HepG2 (cell line): ENCODE measurements around the gene RNF5. TPM values are rescaled to one million over a fixed set of nuclear protein-coding genes. Genes with fewer than 3 reads are reported as not detected.

Source experiments
- DNMT3B ChIP-seq: conservative IDR thresholded peaks from 2 replicates; pipeline ENCODE4 v1.6.1; 2016; ENCODE audit warnings: missing biosample characterization, control low read depth
- NFYB ChIP-seq: sonication (generic); formaldehyde crosslinking; IDR thresholded peaks from 2 replicates; pipeline ENCODE4 v1.4.0; 2020; ENCODE audit warnings: missing genetic modification reagents
- PITX1 ChIP-seq: sonication (generic); formaldehyde crosslinking; IDR thresholded peaks from 2 replicates; pipeline ENCODE4 v1.5.1; 2020; ENCODE audit warnings: mild to moderate bottlenecking, missing genetic modification reagents
- RBFOX2 ChIP-seq: fragments of 200-400 bp; formaldehyde crosslinking; IDR thresholded peaks from 2 replicates; pipeline ENCODE4 v1.6.1; 2017; ENCODE audit warnings: low read depth, mild to moderate bottlenecking, low read length
- ZBTB38 ChIP-seq: sonication (generic); formaldehyde crosslinking; IDR thresholded peaks from 2 replicates; pipeline ENCODE4 v1.5.1; 2020; ENCODE audit warnings: mild to moderate bottlenecking, missing genetic modification reagents
- ZFP37 ChIP-seq: sonication (generic); formaldehyde crosslinking; IDR thresholded peaks from 2 replicates; pipeline ENCODE4 v1.4.0; 2020; ENCODE audit warnings: missing genetic modification reagents, borderline replicate concordance
- ZNF558 ChIP-seq: sonication (generic); formaldehyde crosslinking; IDR thresholded peaks from 2 replicates; pipeline ENCODE4 v1.9.0; 2022; ENCODE audit warnings: mild to moderate bottlenecking, missing genetic modification reagents, borderline replicate concordance
- ZNF713 ChIP-seq: sonication (generic); formaldehyde crosslinking; IDR thresholded peaks from 2 replicates; pipeline ENCODE4 v1.4.0; 2020; ENCODE audit warnings: mild to moderate bottlenecking, missing genetic modification reagents
- ZNF761 ChIP-seq: sonication (generic); formaldehyde crosslinking; conservative IDR thresholded peaks from 2 replicates; pipeline ENCODE4 v1.4.0; 2020; ENCODE audit warnings: mild to moderate bottlenecking, missing genetic modification reagents
- polyA plus RNA-seq, 8 experiments: library from polyadenylated mRNA; depleted of rRNA in 3 of 8; stranded (reverse) in 7 of 8; unstranded in 1 of 8; fragments of >200 nt; fragmentation: Illumina TruSeq in 4 of 8; extraction: Trizol in 4 of 8; gene quantifications; 2 replicates each; pipeline versions ENCODE4 v1.2.1 to v1.2.3, GENCODE V29; 2011 to 2016; ENCODE audit warnings: low read depth in 4 of 8, missing spikeins in 1 of 8, mixed read lengths in 1 of 8; ENCODE audit not compliant: insufficient read depth in 1 of 8
- total RNA-seq, 5 experiments: library from RNA; depleted of rRNA; stranded (reverse); fragments of >200 nt; fragmentation: Illumina TruSeq; extraction: Trizol; gene quantifications; 2 replicates each; pipeline ENCODE4 v1.2.3, GENCODE V29; 2016; ENCODE audit warnings: low read depth in 1 of 5
- TF ChIP-seq, protein P1 (sequence below): IDR thresholded peaks from 2 replicates; pipeline ENCODE4 v1.6.1; 2018; ENCODE audit warnings: missing genetic modification reagents, mild to moderate bottlenecking, missing compliant biosample characterization
- TF ChIP-seq, protein P2 (sequence below): sonication (generic); formaldehyde crosslinking; conservative IDR thresholded peaks from 2 replicates; pipeline ENCODE4 v1.4.0; 2020; ENCODE audit warnings: mild to moderate bottlenecking, missing genetic modification reagents, moderate library complexity
- TF ChIP-seq, protein P3 (sequence below): IDR thresholded peaks from 2 replicates; pipeline ENCODE4 v1.6.1; 2018; ENCODE audit warnings: missing genetic modification reagents
- TF ChIP-seq, protein P4 (sequence below): sonication (generic); formaldehyde crosslinking; IDR thresholded peaks from 2 replicates; pipeline ENCODE4 v1.4.0; 2020; ENCODE audit warnings: missing genetic modification reagents
- TF ChIP-seq, protein P5 (sequence below): sonication (generic); formaldehyde crosslinking; IDR thresholded peaks from 2 replicates; pipeline ENCODE4 v1.4.0; 2020; ENCODE audit warnings: mild to moderate bottlenecking, missing genetic modification reagents
- TF ChIP-seq, protein P6 (sequence below): sonication (generic); formaldehyde crosslinking; IDR thresholded peaks from 2 replicates; pipeline ENCODE4 v1.8.0; 2022; ENCODE audit warnings: mild to moderate bottlenecking, missing genetic modification reagents
- TF ChIP-seq, protein P7 (sequence below): sonication (generic); formaldehyde crosslinking; IDR thresholded peaks from 2 replicates; pipeline ENCODE4; 2020; ENCODE audit warnings: missing genetic modification reagents, mild to moderate bottlenecking, borderline replicate concordance

The RNF5 gene
- total and polyA plus RNA-seq, 2 of the 13 experiments (the other 11 are each of a cell fraction or from before 2014, with no cell fraction given), result 98.0 to 131 TPM

DNA sequence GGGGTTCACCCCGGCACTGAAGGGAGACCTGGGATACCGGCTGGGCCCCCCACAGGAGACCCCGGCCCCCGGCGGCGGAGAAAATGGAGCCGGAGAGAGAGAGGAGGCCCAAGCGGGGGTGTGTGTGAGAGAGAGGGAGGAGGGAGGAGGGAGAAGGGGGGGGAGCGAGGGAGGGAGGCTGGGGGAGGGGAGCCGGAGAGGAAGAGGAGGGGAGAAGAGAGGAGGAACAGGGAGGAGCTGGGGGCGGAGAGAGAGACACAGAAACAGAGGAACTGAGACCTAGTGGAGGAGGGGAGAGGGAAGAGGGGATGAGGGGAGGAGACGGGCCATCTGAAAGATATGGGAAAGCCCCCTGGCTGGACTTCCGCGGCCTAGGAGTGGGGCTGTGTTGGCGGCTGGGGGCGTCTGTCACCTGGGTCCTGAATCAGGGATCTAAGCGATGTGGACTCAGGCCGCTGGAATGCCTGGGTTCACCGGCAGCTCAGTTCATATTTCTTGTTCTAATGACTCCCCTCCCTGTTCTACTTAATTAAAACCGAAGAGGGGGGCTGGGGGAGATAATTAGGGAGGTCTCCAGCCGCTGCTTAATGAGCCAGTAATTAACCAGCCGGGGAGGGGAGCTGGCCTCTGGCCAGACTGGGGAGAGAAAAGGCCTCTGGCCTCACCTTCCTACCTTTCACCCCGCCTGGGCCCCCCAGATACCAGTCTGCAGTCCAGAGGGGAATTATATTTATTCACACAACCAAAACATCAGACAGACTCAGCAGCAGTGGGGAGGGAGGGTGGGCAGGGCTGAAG lies 12.0 kb downstream of the RNF5 start, which contains the start of gene PBX2 (continued):
- TF ChIP-seq ZNF713 (CRISPR knock-in tag) (0 out of 2 replicates have a peak, but pooled peaks have one; percentile 82), RBFOX2 (peak; percentile 38; the same call in 1 of the 2 replicates), NFYB (CRISPR knock-in tag) (no peak; the same call in 1 of the 2 replicates), ZNF558 (CRISPR knock-in tag) (no peak), ZFP37 (0 out of 2 replicates have a peak, but pooled peaks have one; percentile 19), ZBTB38 (no peak), DNMT3B (CRISPR knock-in tag) (no peak), PITX1 (no peak), ZNF761 (CRISPR knock-in tag) (0 out of 2 replicates have a peak, but pooled peaks have one; percentile 47)
- TF ChIP-seq, protein P1, sequence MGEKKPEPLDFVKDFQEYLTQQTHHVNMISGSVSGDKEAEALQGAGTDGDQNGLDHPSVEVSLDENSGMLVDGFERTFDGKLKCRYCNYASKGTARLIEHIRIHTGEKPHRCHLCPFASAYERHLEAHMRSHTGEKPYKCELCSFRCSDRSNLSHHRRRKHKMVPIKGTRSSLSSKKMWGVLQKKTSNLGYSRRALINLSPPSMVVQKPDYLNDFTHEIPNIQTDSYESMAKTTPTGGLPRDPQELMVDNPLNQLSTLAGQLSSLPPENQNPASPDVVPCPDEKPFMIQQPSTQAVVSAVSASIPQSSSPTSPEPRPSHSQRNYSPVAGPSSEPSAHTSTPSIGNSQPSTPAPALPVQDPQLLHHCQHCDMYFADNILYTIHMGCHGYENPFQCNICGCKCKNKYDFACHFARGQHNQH (CRISPR knock-in tag), result 0 out of 2 replicates have a peak, but pooled peaks have one; percentile 36
- TF ChIP-seq, protein P2, sequence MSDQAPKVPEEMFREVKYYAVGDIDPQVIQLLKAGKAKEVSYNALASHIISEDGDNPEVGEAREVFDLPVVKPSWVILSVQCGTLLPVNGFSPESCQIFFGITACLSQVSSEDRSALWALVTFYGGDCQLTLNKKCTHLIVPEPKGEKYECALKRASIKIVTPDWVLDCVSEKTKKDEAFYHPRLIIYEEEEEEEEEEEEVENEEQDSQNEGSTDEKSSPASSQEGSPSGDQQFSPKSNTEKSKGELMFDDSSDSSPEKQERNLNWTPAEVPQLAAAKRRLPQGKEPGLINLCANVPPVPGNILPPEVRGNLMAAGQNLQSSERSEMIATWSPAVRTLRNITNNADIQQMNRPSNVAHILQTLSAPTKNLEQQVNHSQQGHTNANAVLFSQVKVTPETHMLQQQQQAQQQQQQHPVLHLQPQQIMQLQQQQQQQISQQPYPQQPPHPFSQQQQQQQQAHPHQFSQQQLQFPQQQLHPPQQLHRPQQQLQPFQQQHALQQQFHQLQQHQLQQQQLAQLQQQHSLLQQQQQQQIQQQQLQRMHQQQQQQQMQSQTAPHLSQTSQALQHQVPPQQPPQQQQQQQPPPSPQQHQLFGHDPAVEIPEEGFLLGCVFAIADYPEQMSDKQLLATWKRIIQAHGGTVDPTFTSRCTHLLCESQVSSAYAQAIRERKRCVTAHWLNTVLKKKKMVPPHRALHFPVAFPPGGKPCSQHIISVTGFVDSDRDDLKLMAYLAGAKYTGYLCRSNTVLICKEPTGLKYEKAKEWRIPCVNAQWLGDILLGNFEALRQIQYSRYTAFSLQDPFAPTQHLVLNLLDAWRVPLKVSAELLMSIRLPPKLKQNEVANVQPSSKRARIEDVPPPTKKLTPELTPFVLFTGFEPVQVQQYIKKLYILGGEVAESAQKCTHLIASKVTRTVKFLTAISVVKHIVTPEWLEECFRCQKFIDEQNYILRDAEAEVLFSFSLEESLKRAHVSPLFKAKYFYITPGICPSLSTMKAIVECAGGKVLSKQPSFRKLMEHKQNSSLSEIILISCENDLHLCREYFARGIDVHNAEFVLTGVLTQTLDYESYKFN (CRISPR knock-in tag), result peak; percentile 66
- TF ChIP-seq, protein P3, sequence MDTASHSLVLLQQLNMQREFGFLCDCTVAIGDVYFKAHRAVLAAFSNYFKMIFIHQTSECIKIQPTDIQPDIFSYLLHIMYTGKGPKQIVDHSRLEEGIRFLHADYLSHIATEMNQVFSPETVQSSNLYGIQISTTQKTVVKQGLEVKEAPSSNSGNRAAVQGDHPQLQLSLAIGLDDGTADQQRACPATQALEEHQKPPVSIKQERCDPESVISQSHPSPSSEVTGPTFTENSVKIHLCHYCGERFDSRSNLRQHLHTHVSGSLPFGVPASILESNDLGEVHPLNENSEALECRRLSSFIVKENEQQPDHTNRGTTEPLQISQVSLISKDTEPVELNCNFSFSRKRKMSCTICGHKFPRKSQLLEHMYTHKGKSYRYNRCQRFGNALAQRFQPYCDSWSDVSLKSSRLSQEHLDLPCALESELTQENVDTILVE (CRISPR knock-in tag), result peak; percentile 59; the same call in 1 of the 2 replicates
- TF ChIP-seq, protein P4, sequence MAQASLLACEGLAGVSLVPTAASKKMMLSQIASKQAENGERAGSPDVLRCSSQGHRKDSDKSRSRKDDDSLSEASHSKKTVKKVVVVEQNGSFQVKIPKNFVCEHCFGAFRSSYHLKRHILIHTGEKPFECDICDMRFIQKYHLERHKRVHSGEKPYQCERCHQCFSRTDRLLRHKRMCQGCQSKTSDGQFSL (CRISPR knock-in tag), result 0 out of 2 replicates have a peak, but pooled peaks have one; percentile 10
- TF ChIP-seq, protein P5, sequence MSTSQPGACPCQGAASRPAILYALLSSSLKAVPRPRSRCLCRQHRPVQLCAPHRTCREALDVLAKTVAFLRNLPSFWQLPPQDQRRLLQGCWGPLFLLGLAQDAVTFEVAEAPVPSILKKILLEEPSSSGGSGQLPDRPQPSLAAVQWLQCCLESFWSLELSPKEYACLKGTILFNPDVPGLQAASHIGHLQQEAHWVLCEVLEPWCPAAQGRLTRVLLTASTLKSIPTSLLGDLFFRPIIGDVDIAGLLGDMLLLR (CRISPR knock-in tag), result 0 out of 2 replicates have a peak, but pooled peaks have one; percentile 33
- TF ChIP-seq, protein P6, sequence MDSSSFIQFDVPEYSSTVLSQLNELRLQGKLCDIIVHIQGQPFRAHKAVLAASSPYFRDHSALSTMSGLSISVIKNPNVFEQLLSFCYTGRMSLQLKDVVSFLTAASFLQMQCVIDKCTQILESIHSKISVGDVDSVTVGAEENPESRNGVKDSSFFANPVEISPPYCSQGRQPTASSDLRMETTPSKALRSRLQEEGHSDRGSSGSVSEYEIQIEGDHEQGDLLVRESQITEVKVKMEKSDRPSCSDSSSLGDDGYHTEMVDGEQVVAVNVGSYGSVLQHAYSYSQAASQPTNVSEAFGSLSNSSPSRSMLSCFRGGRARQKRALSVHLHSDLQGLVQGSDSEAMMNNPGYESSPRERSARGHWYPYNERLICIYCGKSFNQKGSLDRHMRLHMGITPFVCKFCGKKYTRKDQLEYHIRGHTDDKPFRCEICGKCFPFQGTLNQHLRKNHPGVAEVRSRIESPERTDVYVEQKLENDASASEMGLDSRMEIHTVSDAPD (CRISPR knock-in tag), result no peak
- TF ChIP-seq, protein P7, sequence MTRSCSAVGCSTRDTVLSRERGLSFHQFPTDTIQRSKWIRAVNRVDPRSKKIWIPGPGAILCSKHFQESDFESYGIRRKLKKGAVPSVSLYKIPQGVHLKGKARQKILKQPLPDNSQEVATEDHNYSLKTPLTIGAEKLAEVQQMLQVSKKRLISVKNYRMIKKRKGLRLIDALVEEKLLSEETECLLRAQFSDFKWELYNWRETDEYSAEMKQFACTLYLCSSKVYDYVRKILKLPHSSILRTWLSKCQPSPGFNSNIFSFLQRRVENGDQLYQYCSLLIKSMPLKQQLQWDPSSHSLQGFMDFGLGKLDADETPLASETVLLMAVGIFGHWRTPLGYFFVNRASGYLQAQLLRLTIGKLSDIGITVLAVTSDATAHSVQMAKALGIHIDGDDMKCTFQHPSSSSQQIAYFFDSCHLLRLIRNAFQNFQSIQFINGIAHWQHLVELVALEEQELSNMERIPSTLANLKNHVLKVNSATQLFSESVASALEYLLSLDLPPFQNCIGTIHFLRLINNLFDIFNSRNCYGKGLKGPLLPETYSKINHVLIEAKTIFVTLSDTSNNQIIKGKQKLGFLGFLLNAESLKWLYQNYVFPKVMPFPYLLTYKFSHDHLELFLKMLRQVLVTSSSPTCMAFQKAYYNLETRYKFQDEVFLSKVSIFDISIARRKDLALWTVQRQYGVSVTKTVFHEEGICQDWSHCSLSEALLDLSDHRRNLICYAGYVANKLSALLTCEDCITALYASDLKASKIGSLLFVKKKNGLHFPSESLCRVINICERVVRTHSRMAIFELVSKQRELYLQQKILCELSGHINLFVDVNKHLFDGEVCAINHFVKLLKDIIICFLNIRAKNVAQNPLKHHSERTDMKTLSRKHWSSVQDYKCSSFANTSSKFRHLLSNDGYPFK, result peak; percentile 30; the same call in 1 of the 2 replicates
